Measurements from ENCODE around the gene HDAC4.
A peak's percentile ranks its signal among the peaks of the same experiment; 100 is the strongest.

HDAC4 gene

GRCh38 chr2:239029958-239030357, 370.9 kb downstream of the HDAC4 start:
- TF ChIP-seq GATA2 (IDR thresholded peaks at IDR 0.05; ENCODE audit: low read depth, low read length) (no peak), GATA3 (IDR thresholded peaks at IDR 0.05; ENCODE audit: low read depth, low read length) (no peak)

- TF ChIP-seq GATA2 (IDR thresholded peaks at IDR 0.05; ENCODE audit: low read depth, low read length), result no peak
- no peak for TF ChIP-seq GATA3 (IDR thresholded peaks at IDR 0.05; ENCODE audit: low read depth, low read length)
Measured at GRCh38 chr2:239028253-239028619, 372.6 kb downstream of the HDAC4 start.

- TF ChIP-seq GATA2 (IDR thresholded peaks at IDR 0.05; ENCODE audit: low read depth, low read length) (no peak), GATA3 (IDR thresholded peaks at IDR 0.05; ENCODE audit: low read depth, low read length) (no peak)
Measured at GRCh38 chr2:239027391-239028252, 373.2 kb downstream of the HDAC4 start.

GRCh38 chr2:239026711-239027361, 374.0 kb downstream of the HDAC4 start:
- TF ChIP-seq GATA2 (IDR thresholded peaks at IDR 0.05; ENCODE audit: low read depth, low read length), result no peak
- TF ChIP-seq GATA3 (IDR thresholded peaks at IDR 0.05; ENCODE audit: low read depth, low read length), result no peak

GRCh38 chr2:239025951-239026461, 374.8 kb downstream of the HDAC4 start:
- TF ChIP-seq GATA3 (IDR thresholded peaks at IDR 0.05; ENCODE audit: low read depth, low read length), result no peak
- peak; percentile 71 for TF ChIP-seq GATA2 (IDR thresholded peaks at IDR 0.05; ENCODE audit: low read depth, low read length)

- TF ChIP-seq GATA2 (IDR thresholded peaks at IDR 0.05; ENCODE audit: low read depth, low read length), result no peak
- TF ChIP-seq GATA3 (IDR thresholded peaks at IDR 0.05; ENCODE audit: low read depth, low read length), result no peak
Measured at GRCh38 chr2:239025096-239025801, 375.6 kb downstream of the HDAC4 start.

GRCh38 chr2:239024226-239024625, 376.6 kb downstream of the HDAC4 start:
- TF ChIP-seq GATA2 (IDR thresholded peaks at IDR 0.05; ENCODE audit: low read depth, low read length) (no peak), GATA3 (IDR thresholded peaks at IDR 0.05; ENCODE audit: low read depth, low read length) (no peak)

- TF ChIP-seq GATA3 (IDR thresholded peaks at IDR 0.05; ENCODE audit: low read depth, low read length) (no peak), GATA2 (IDR thresholded peaks at IDR 0.05; ENCODE audit: low read depth, low read length) (0 out of 2 replicates have a peak, but pooled peaks have one; percentile 20)
Measured at GRCh38 chr2:239022437-239023260, 378.2 kb downstream of the HDAC4 start.

GRCh38 chr2:239021651-239022436, 379.0 kb downstream of the HDAC4 start:
- TF ChIP-seq GATA2 (IDR thresholded peaks at IDR 0.05; ENCODE audit: low read depth, low read length) (no peak), GATA3 (IDR thresholded peaks at IDR 0.05; ENCODE audit: low read depth, low read length) (no peak)

- TF ChIP-seq GATA2 (IDR thresholded peaks at IDR 0.05; ENCODE audit: low read depth, low read length), result no peak
- TF ChIP-seq GATA3 (IDR thresholded peaks at IDR 0.05; ENCODE audit: low read depth, low read length), result no peak
Measured at GRCh38 chr2:239021224-239021623, 379.6 kb downstream of the HDAC4 start.

- TF ChIP-seq GATA3 (IDR thresholded peaks at IDR 0.05; ENCODE audit: low read depth, low read length), result no peak
- no peak for TF ChIP-seq GATA2 (IDR thresholded peaks at IDR 0.05; ENCODE audit: low read depth, low read length)
Measured at GRCh38 chr2:239020541-239021041, 380.2 kb downstream of the HDAC4 start.

- TF ChIP-seq GATA3 (IDR thresholded peaks at IDR 0.05; ENCODE audit: low read depth, low read length) (no peak), GATA2 (IDR thresholded peaks at IDR 0.05; ENCODE audit: low read depth, low read length) (no peak)
Measured at GRCh38 chr2:239019183-239019581, 381.6 kb downstream of the HDAC4 start.

Data from SH-SY5Y (cell line).